ENCODE measurements around the gene RAPGEF5. TPM values are rescaled to one million over a fixed set of nuclear protein-coding genes. Genes with fewer than 3 reads are reported as not detected.
A peak's percentile ranks its signal among the peaks of the same experiment; 100 is the strongest.

The RAPGEF5 gene
- total RNA-seq, 5 donors from 2014 or later (not counting 1 experiment from before 2014, with no cell fraction given): 0.12 to 2.4 (median 0.61) TPM

DNA sequence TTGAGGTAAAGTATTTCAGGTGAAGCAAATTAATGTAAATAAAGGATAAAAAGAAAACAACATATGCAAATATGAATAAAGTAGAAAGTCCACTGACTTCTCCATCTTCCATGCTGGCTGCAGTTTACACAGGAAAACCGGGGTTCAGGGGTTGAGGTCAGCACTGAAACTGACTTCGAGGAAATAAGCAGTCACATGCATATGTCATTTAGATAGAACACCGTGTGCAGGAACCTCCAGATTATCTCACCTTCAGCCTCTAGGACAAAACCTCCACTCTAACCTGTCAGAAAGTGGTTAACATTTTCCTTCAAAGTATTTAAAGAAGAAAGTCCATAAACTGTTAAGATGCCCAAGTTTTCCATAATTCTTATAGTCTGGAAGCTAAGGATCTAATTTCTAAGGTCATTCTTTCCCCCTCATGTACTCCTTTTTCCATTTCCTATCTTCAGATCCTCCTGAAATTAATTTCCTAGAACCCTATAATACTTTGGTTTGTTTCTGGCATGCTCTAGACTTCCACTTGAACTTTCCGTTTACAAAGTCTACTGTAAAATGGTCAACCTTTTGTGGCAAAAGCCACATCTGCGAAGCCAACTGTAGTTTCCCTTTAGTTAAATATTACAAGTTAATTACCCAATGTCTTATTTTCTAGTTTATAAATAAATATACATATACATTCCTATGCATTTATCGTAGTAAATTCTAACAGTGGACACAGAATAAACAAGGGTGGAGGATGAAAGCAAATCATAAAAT is 173.3 kb downstream of the RAPGEF5 start:
- Mint-ChIP-seq H3K9me3 (no peaks in the 10 kb centered on the region), H3K27me3 (peaks cover 2 to 26% of the 10 kb centered on the region in 2 donors), H3K27ac (no peak overlapping the region), H3K4me3 (no peak overlapping the region), H3K36me3 (no peaks in the 10 kb centered on the region), H3K4me1 (no peaks in the 10 kb centered on the region)
- DNase-seq (no peak), ATAC-seq (replicated peaks in 1 of 4) (no peak)
- H3K4me1 ChIP-seq (ENCODE audit: control insufficient read depth in 1 of 2, extremely low read depth in 1 of 2, insufficient read depth in 2 of 2, low read length in 2 of 2): no peaks in the 10 kb centered on the region
- ChIA-PET CTCF (no interaction called here), POLR2A (no interaction called here)
- H3K4me3 ChIP-seq (ENCODE audit: control insufficient read depth in 1 of 2, extremely low read depth in 1 of 2, low read length in 1 of 2): no peak overlapping the region
- H3K36me3 ChIP-seq (ENCODE audit: control insufficient read depth in 2 of 2, extremely low read depth in 1 of 2, insufficient read depth in 1 of 2, low read length in 1 of 2): no peaks in the 10 kb centered on the region
- H3K27ac ChIP-seq (ENCODE audit: low read length): no peak overlapping the region
- H3K9me3 ChIP-seq: no peaks in the 10 kb centered on the region
- WGBS (ENCODE audit: insufficient coverage): 80% methylated on average over 1 of the region's 6 CpGs
- no peaks in the 10 kb centered on the region for H3K27me3 ChIP-seq (replicated peaks in 1 of 2; ENCODE audit: control insufficient read depth in 2 of 2, extremely low read depth in 1 of 2, insufficient read depth in 2 of 2, low read length in 1 of 2)

DNA sequence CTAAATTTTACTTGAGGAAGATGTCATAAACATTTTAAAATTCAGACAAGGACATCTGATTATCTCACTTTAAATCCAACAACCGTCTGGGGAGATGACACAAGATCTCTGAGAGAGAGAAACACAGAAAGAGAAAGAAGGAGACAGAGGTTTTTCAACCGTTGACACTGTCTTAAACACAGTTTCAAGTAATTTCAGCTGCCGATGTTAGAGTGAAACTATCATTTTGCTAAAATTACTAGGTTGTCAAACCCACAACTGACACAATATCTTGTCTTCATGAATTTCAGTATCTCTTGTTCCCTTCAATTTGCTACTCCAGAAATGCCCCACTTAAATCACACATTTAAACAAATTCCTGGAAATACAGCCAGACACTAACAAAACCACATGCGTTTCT is 174.8 kb downstream of the RAPGEF5 start:
- ChIA-PET CTCF (no interaction called here), POLR2A (no interaction called here)
- WGBS (ENCODE audit: insufficient coverage): 43% methylated on average over 1 of the region's 4 CpGs
- no peaks in the 10 kb centered on the region for H3K27me3 ChIP-seq (replicated peaks in 1 of 2; ENCODE audit: control insufficient read depth in 2 of 2, extremely low read depth in 1 of 2, insufficient read depth in 2 of 2, low read length in 1 of 2)
- H3K4me3 ChIP-seq (ENCODE audit: control insufficient read depth in 1 of 2, extremely low read depth in 1 of 2, low read length in 1 of 2): no peak overlapping the region
- H3K27ac ChIP-seq (ENCODE audit: low read length): no peak overlapping the region
- no peak for ATAC-seq (replicated peaks in 1 of 4)
- peaks cover 6 to 26% of the 10 kb centered on the region in 2 donors for H3K27me3 Mint-ChIP-seq
- H3K27ac Mint-ChIP-seq: no peak overlapping the region
- no peaks in the 10 kb centered on the region for H3K4me1 Mint-ChIP-seq
- no peaks in the 10 kb centered on the region for H3K36me3 Mint-ChIP-seq
- no peaks in the 10 kb centered on the region for H3K9me3 ChIP-seq
- no peaks in the 10 kb centered on the region for H3K36me3 ChIP-seq (ENCODE audit: control insufficient read depth in 2 of 2, extremely low read depth in 1 of 2, insufficient read depth in 1 of 2, low read length in 1 of 2)
- no peaks in the 10 kb centered on the region for H3K9me3 Mint-ChIP-seq
- DNase-seq: no peak
- H3K4me1 ChIP-seq (ENCODE audit: control insufficient read depth in 1 of 2, extremely low read depth in 1 of 2, insufficient read depth in 2 of 2, low read length in 2 of 2): no peaks in the 10 kb centered on the region
- no peak overlapping the region for H3K4me3 Mint-ChIP-seq

DNA sequence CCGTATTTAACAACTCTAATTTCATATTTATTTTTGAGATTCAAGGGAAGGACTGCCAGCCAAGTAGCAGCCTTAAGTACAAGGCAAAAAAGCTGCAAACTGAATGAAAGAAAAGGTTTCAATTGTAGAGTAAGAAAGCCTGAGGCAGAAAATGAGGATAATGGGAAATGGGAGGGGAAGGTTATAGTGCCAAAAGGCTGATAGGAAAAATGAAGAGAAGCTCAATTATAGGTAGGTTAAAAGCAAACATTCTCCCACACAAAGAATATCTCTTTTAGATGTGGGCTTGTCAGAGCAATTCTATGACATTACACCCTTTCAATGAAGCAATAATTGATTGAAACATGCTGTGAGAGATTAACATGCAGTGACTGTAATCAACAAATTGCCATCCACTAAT is 175.3 kb downstream of the RAPGEF5 start:
- no peaks in the 10 kb centered on the region for H3K36me3 Mint-ChIP-seq
- no peak overlapping the region for H3K27ac Mint-ChIP-seq
- POLR2A ChIA-PET: interaction anchor here in 1 of 2 donors (0.6 kb wide), 1 partner anchor 443 kb away, joined by 9 read pairs; no protein-coding TSS in a partner anchor
- WGBS (ENCODE audit: insufficient coverage): no CpG with 5 or more reads among the region's 1 CpG
- no peak for DNase-seq
- no peaks in the 10 kb centered on the region for H3K9me3 ChIP-seq
- no peaks in the 10 kb centered on the region for H3K27me3 ChIP-seq (replicated peaks in 1 of 2; ENCODE audit: control insufficient read depth in 2 of 2, extremely low read depth in 1 of 2, insufficient read depth in 2 of 2, low read length in 1 of 2)
- CTCF ChIA-PET: interaction anchor here in 1 of 2 donors (0.6 kb wide), 1 partner anchor 109 kb away, joined by 3 read pairs; no protein-coding TSS in a partner anchor
- H3K4me3 Mint-ChIP-seq: no peak overlapping the region
- peaks cover 6 to 26% of the 10 kb centered on the region in 2 donors for H3K27me3 Mint-ChIP-seq
- no peaks in the 10 kb centered on the region for H3K4me1 ChIP-seq (ENCODE audit: control insufficient read depth in 1 of 2, extremely low read depth in 1 of 2, insufficient read depth in 2 of 2, low read length in 2 of 2)
- H3K4me1 Mint-ChIP-seq: no peaks in the 10 kb centered on the region
- no peak overlapping the region for H3K4me3 ChIP-seq (ENCODE audit: control insufficient read depth in 1 of 2, extremely low read depth in 1 of 2, low read length in 1 of 2)
- H3K9me3 Mint-ChIP-seq: no peaks in the 10 kb centered on the region
- H3K36me3 ChIP-seq (ENCODE audit: control insufficient read depth in 2 of 2, extremely low read depth in 1 of 2, insufficient read depth in 1 of 2, low read length in 1 of 2): no peaks in the 10 kb centered on the region
- H3K27ac ChIP-seq (ENCODE audit: low read length): no peak overlapping the region
- no peak for ATAC-seq (replicated peaks in 1 of 4)

DNA sequence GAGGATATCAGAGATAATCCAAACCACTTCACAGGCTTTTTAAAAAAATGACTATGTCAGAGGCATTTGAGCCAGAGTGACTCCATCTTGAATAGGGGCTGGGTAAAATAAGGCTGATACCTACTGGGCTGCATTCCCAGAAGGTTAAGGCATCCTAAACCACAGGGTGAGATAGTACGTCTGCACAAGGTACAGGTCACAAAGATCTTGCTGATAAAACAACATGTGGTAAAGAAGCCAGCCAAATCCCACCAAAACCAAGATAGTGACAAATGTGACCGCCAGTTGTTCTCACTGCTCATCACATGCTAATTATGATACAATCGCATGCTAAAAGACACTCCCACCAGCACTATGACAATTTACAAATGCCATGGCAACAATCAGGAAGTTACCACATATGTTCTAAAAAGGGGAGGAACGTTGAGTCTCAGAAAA is 177.5 kb downstream of the RAPGEF5 start:
- no peak for ATAC-seq (replicated peaks in 1 of 4)

DNA sequence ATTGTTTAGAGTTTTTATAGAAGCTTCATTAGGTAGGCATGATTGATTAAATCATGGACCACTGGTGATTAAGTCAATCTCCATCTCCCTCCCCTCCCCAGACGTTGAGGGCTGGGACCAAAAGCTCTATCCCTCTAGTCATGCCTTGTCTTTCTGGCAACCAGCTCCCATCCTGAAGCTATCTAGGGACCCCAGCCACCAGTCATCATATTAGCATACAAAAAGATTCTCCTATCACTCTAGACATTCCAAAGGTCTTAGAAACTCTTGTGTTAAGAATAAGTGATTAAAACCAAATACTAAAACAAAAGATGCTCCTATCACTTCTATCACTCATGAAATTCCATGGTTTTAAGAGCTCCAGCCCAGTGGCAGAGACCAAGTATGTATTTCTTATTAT is 178.2 kb downstream of the RAPGEF5 start:
- POLR2A ChIA-PET: interaction anchor here in 1 of 2 donors (0.7 kb wide), 1 partner anchor 12 kb away, joined by 3 read pairs; no protein-coding TSS in a partner anchor
- no peak overlapping the region for H3K27ac ChIP-seq (ENCODE audit: low read length)
- H3K4me1 Mint-ChIP-seq: peaks cover 0 to 7% (median 6%) of the 10 kb centered on the region in 3 donors
- no peak for DNase-seq
- no peak overlapping the region for H3K4me3 Mint-ChIP-seq
- no peaks in the 10 kb centered on the region for H3K27me3 ChIP-seq (replicated peaks in 1 of 2; ENCODE audit: control insufficient read depth in 2 of 2, extremely low read depth in 1 of 2, insufficient read depth in 2 of 2, low read length in 1 of 2)
- no peak overlapping the region for H3K27ac Mint-ChIP-seq
- H3K4me3 ChIP-seq (ENCODE audit: control insufficient read depth in 1 of 2, extremely low read depth in 1 of 2, low read length in 1 of 2): no peak overlapping the region
- CTCF ChIA-PET: no interaction called here
- WGBS (ENCODE audit: insufficient coverage): no CpG with 5 or more reads among the region's 1 CpG
- no peak for ATAC-seq (replicated peaks in 1 of 4)
- H3K4me1 ChIP-seq (ENCODE audit: control insufficient read depth in 1 of 2, extremely low read depth in 1 of 2, insufficient read depth in 2 of 2, low read length in 2 of 2): peaks cover 0 to 4% of the 10 kb centered on the region in 2 experiments
- no peaks in the 10 kb centered on the region for H3K9me3 Mint-ChIP-seq
- no peaks in the 10 kb centered on the region for H3K36me3 ChIP-seq (ENCODE audit: control insufficient read depth in 2 of 2, extremely low read depth in 1 of 2, insufficient read depth in 1 of 2, low read length in 1 of 2)
- H3K27me3 Mint-ChIP-seq: peaks cover 6 to 26% of the 10 kb centered on the region in 2 donors
- H3K36me3 Mint-ChIP-seq: no peaks in the 10 kb centered on the region
- H3K9me3 ChIP-seq: no peaks in the 10 kb centered on the region

More for the DNA sequence above, 177.5 kb downstream of the RAPGEF5 start:
- Histone ChIP-seq H3K27ac (ENCODE audit: low read length) (no peak overlapping the region), H3K27me3 (replicated peaks in 1 of 2; ENCODE audit: control insufficient read depth in 2 of 2, extremely low read depth in 1 of 2, insufficient read depth in 2 of 2, low read length in 1 of 2) (no peaks in the 10 kb centered on the region), H3K36me3 (ENCODE audit: control insufficient read depth in 2 of 2, extremely low read depth in 1 of 2, insufficient read depth in 1 of 2, low read length in 1 of 2) (no peaks in the 10 kb centered on the region), H3K4me1 (ENCODE audit: control insufficient read depth in 1 of 2, extremely low read depth in 1 of 2, insufficient read depth in 2 of 2, low read length in 2 of 2) (peaks cover 0 to 1% of the 10 kb centered on the region in 2 experiments), H3K4me3 (ENCODE audit: control insufficient read depth in 1 of 2, extremely low read depth in 1 of 2, low read length in 1 of 2) (no peak overlapping the region), H3K9me3 (no peaks in the 10 kb centered on the region)
- ChIA-PET CTCF (no interaction called here), POLR2A (interaction anchor here in 1 of 2 donors (0.6 to 0.7 kb wide), 2 partner anchors 12 to 1137 kb away, joined by 3 to 11 read pairs; no protein-coding TSS in a partner anchor)
- Mint-ChIP-seq H3K4me3 (no peak overlapping the region), H3K4me1 (peaks cover 0 to under 1% (median under 1%) of the 10 kb centered on the region in 3 donors), H3K36me3 (no peaks in the 10 kb centered on the region), H3K27me3 (peaks cover 6 to 26% of the 10 kb centered on the region in 2 donors), H3K27ac (no peak overlapping the region), H3K9me3 (no peaks in the 10 kb centered on the region)
- 56% methylated on average over 1 of the region's 4 CpGs for WGBS (ENCODE audit: insufficient coverage)
- peak in 4 of 35 experiments; percentile 2 to 4 (median 3) for DNase-seq

DNA sequence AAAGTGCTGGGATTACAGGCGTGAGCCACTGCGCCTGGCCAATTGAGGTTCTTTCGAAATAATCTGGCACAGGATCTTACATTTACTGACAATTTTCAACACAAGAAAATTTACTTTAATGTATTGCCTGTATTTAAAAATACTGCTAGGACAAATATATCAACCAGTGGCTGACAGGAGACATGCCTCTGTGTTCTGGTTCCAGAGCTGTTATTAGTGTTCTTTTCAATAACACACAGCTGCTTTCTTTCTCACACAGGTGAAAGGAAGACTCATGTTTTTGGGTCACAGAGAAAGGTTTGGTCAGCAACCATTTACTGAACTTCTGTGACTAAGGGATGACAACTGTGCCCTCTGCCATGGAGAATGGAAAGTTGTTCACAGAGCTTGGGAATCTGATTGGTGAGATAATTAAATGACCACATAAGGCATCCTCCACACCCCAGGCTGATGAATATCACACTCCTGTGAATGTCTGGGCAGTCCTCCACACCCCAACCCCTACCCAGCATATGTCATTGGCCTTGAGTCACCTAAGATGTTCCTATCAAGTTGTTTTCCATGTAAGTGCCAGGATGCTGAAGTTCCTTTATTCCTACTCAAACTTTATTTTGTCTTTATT is 180.1 kb downstream of the RAPGEF5 start:
- Histone ChIP-seq H3K4me3 (ENCODE audit: control insufficient read depth in 1 of 2, extremely low read depth in 1 of 2, low read length in 1 of 2) (no peak overlapping the region), H3K27ac (ENCODE audit: low read length) (no peak overlapping the region), H3K36me3 (ENCODE audit: control insufficient read depth in 2 of 2, extremely low read depth in 1 of 2, insufficient read depth in 1 of 2, low read length in 1 of 2) (no peaks in the 10 kb centered on the region), H3K9me3 (no peaks in the 10 kb centered on the region), H3K4me1 (ENCODE audit: control insufficient read depth in 1 of 2, extremely low read depth in 1 of 2, insufficient read depth in 2 of 2, low read length in 2 of 2) (peaks cover 0 to 4% of the 10 kb centered on the region in 2 experiments), H3K27me3 (replicated peaks in 1 of 2; ENCODE audit: control insufficient read depth in 2 of 2, extremely low read depth in 1 of 2, insufficient read depth in 2 of 2, low read length in 1 of 2) (no peaks in the 10 kb centered on the region)
- Mint-ChIP-seq H3K27me3 (peaks cover 6 to 21% of the 10 kb centered on the region in 2 donors), H3K27ac (no peak overlapping the region), H3K4me3 (no peak overlapping the region), H3K36me3 (no peaks in the 10 kb centered on the region), H3K4me1 (peaks cover 0 to 8% (median 7%) of the 10 kb centered on the region in 3 donors), H3K9me3 (no peaks in the 10 kb centered on the region)
- DNase-seq: no peak
- ChIA-PET CTCF (no interaction called here), POLR2A (no interaction called here)
- ATAC-seq (replicated peaks in 1 of 4): no peak
- WGBS (ENCODE audit: insufficient coverage): no CpG with 5 or more reads among the region's 3 CpGs
